Breast epithelium (tissue), 3 donors: ENCODE results near the gene CTNNA2.

Source experiments
- CTCF ChIP-seq, 3 donors: fragments of 450-650 bp; IDR thresholded peaks; one replicate each; pipeline ENCODE4 v1.5.1; 2016 to 2017; ENCODE audit warnings: antibody characterized with exemption in 3 of 3, mild to moderate bottlenecking in 3 of 3, moderate library complexity in 3 of 3
- POLR2A ChIP-seq: fragments of 450-650 bp; IDR thresholded peaks from one replicate; pipeline ENCODE4 v1.6.1; 2016; ENCODE audit warnings: antibody characterized with exemption, mild to moderate bottlenecking, moderate library complexity
- POLR2AphosphoS5 ChIP-seq, 3 donors: sonication (generic); formaldehyde crosslinking; IDR thresholded peaks; one replicate each; pipeline ENCODE4 v1.6.1; 2017; ENCODE audit warnings: antibody characterized with exemption in 3 of 3

DNA sequence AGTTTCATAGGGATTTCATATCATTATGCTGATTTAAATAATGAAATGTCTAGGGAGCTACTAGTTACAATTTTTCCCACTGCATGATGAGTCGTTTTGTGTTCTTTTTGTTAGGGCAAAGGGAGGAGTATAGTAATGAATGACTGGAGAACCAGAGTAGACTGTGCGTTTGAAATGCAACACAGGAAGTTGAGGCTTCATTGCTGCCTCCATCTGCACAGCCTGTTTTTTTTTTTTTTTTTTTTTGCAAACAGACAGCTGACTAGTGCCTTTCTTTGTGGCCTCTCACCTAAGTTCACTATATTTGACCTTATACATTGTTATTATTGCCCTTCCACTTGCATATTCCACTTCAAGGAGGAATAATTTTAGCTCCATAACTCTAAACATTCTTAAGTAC, 1078.4 kb downstream of the CTNNA2 start:
- TF ChIP-seq CTCF (IDR thresholded peaks at IDR 0.05) (no peak), POLR2AphosphoS5 (IDR thresholded peaks at IDR 0.05) (no peak), POLR2A (no peak)
